ENCODE results near the gene VAMP1.

GRCh38 chr12:6459004-6459337 lies 11.5 kb downstream of the VAMP1 start:
- TF ChIP-seq, protein P1, sequence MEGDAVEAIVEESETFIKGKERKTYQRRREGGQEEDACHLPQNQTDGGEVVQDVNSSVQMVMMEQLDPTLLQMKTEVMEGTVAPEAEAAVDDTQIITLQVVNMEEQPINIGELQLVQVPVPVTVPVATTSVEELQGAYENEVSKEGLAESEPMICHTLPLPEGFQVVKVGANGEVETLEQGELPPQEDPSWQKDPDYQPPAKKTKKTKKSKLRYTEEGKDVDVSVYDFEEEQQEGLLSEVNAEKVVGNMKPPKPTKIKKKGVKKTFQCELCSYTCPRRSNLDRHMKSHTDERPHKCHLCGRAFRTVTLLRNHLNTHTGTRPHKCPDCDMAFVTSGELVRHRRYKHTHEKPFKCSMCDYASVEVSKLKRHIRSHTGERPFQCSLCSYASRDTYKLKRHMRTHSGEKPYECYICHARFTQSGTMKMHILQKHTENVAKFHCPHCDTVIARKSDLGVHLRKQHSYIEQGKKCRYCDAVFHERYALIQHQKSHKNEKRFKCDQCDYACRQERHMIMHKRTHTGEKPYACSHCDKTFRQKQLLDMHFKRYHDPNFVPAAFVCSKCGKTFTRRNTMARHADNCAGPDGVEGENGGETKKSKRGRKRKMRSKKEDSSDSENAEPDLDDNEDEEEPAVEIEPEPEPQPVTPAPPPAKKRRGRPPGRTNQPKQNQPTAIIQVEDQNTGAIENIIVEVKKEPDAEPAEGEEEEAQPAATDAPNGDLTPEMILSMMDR (IDR thresholded peaks at IDR 0.05; ENCODE audit: low read length), result no peak
- TF ChIP-seq EZH2 (IDR thresholded peaks at IDR 0.05; ENCODE audit: borderline replicate concordance, low read length), result no peak
